GM23248 (cell line): ENCODE measurements around the gene RNPS1. TPM values are rescaled to one million over a fixed set of nuclear protein-coding genes. Genes with fewer than 3 reads are reported as not detected.

Experiments used
- DNase-seq: peaks from one replicate; pipeline ENCODE4 v3.0.0-alpha.2; 2015
- H2AFZ ChIP-seq: fragments of 200-600 bp; sonication (generic); 2 replicates; pipeline ENCODE4 v1.6.1; 2016; ENCODE audit warnings: antibody characterized with exemption
- H3F3A ChIP-seq: fragments of 200-600 bp; sonication (generic); 2 replicates; pipeline ENCODE4 v1.6.1; 2016; ENCODE audit warnings: mild to moderate bottlenecking, antibody characterized with exemption, mixed run types; ENCODE audit not compliant: insufficient read depth
- H3K27ac ChIP-seq: fragments of 200-600 bp; sonication (generic); 2 replicates; pipeline ENCODE4 v1.5.1; 2016; ENCODE audit warnings: mild to moderate bottlenecking
- H3K27me3 ChIP-seq: fragments of 200-600 bp; sonication (generic); replicated peaks from 2 replicates; pipeline ENCODE4 v1.6.1; 2016; ENCODE audit warnings: mild to moderate bottlenecking; ENCODE audit not compliant: insufficient read depth
- H3K36me3 ChIP-seq: fragments of 200-600 bp; sonication (generic); 2 replicates; pipeline ENCODE4 v1.6.1; 2016; ENCODE audit warnings: low read depth, mild to moderate bottlenecking
- H3K4me1 ChIP-seq: fragments of 200-600 bp; sonication (generic); 2 replicates; pipeline ENCODE4 v1.6.1; 2016; ENCODE audit warnings: mild to moderate bottlenecking; ENCODE audit not compliant: insufficient read depth
- H3K4me2 ChIP-seq: fragments of 200-600 bp; sonication (generic); one replicate; pipeline ENCODE4 v1.6.1; 2016; ENCODE audit warnings: mild to moderate bottlenecking; ENCODE audit not compliant: unreplicated experiment
- H3K4me3 ChIP-seq: fragments of 200-600 bp; sonication (generic); 2 replicates; pipeline ENCODE4 v1.5.1; 2016; ENCODE audit warnings: mild to moderate bottlenecking
- H3K79me2 ChIP-seq: fragments of 200-600 bp; sonication (generic); 2 replicates; pipeline ENCODE4 v1.6.1; 2016; ENCODE audit warnings: mild to moderate bottlenecking; ENCODE audit not compliant: insufficient read depth
- H3K9ac ChIP-seq: fragments of 200-600 bp; sonication (generic); 2 replicates; pipeline ENCODE4 v1.6.1; 2016; ENCODE audit warnings: mild to moderate bottlenecking
- H3K9me2 ChIP-seq: fragments of 200-600 bp; sonication (generic); 2 replicates; pipeline ENCODE4 v1.6.1; 2016; ENCODE audit warnings: mixed run types, mild to moderate bottlenecking, moderate library complexity; ENCODE audit not compliant: insufficient read depth
- H3K9me3 ChIP-seq: fragments of 200-600 bp; sonication (generic); one replicate; pipeline ENCODE4 v1.6.1; 2017; ENCODE audit warnings: low read depth
- H4K20me1 ChIP-seq: fragments of 200-600 bp; sonication (generic); 2 replicates; pipeline ENCODE4 v1.6.0; 2016; ENCODE audit not compliant: insufficient read depth
- EZH2 ChIP-seq: fragments of 200-600 bp; sonication (generic); IDR thresholded peaks from 2 replicates; pipeline ENCODE4 v1.6.1; 2018; ENCODE audit warnings: antibody characterized with exemption, mild to moderate bottlenecking; ENCODE audit not compliant: insufficient read depth, poor library complexity, severe bottlenecking
- EZH2phosphoT487 ChIP-seq: fragments of 200-600 bp; sonication (generic); IDR thresholded peaks from 2 replicates; pipeline ENCODE4 v1.6.1; 2018; ENCODE audit warnings: antibody characterized with exemption, moderate library complexity, mild to moderate bottlenecking, low read depth; ENCODE audit not compliant: insufficient read depth
- WGBS, 2 experiments: methylation state at CpG; one replicate each; pipeline ENCODE4 v1.1.6; 2015 to 2017; ENCODE audit warnings: low lambda C conversion rate in 2 of 2, low coverage in 1 of 2; ENCODE audit errors: missing lambda C conversion rate in 2 of 2; 5-methylcytosine and 5-hydroxymethylcytosine counted together
- in situ Hi-C: fragments of 300-500 bp; cut with MboI; formaldehyde crosslinking; loops from 2 replicates; pipeline ENCODE4 v1.15.0; 2020
- polyA plus RNA-seq: library from polyadenylated mRNA; unstranded; fragments of >200 nt; fragmentation: Nextera tagmentation; extraction: Ambion mirVana; gene quantifications from 2 replicates; pipeline ENCODE4 v1.2.1, GENCODE V29; 2016
- total RNA-seq: library from RNA; depleted of rRNA; stranded (reverse); fragments of >200 nt; shearing (Covaris generic); gene quantifications from 2 replicates; pipeline ENCODE4 v1.2.3, GENCODE V29; 2014

Gene RNPS1
- total and polyA plus RNA-seq, 2 experiments from 2014 or later, result 104 to 176 TPM

GRCh38 chr16:2295056-2295798 lies 27.3 kb upstream of the RNPS1 start:
- 74 to 79% methylated on average over 21 of the region's 21 CpGs for WGBS, 2 experiments
- H3K9ac ChIP-seq, result no peak overlapping the region

GRCh38 chr16:2292221-2292620 lies 24.3 kb upstream of the RNPS1 start:
- no peak overlapping the region for H3K27ac ChIP-seq
- H3K9me3 ChIP-seq, result no peaks in the 10 kb centered on the region
- no peak overlapping the region for H3K4me2 ChIP-seq
- H3K4me3 ChIP-seq, result no peak overlapping the region
- no peaks in the 10 kb centered on the region for H3K79me2 ChIP-seq
- no peak for DNase-seq
- in situ Hi-C loops, result loop anchor here (10.0 kb wide), 1 partner anchor 63 kb away; no protein-coding TSS in a partner anchor
- H3K4me1 ChIP-seq, result no peaks in the 10 kb centered on the region
- TF ChIP-seq EZH2 (no peak), EZH2phosphoT487 (no peak)
- H4K20me1 ChIP-seq, result no peaks in the 10 kb centered on the region
- H3K9me2 ChIP-seq, result no peaks in the 10 kb centered on the region
- WGBS, 2 experiments, result 76 to 79% methylated on average over 9 of the region's 9 CpGs
- no peak overlapping the region for H3K9ac ChIP-seq
- no peaks in the 10 kb centered on the region for H3K27me3 ChIP-seq
- no peaks in the 10 kb centered on the region for H3F3A ChIP-seq
- H3K36me3 ChIP-seq, result no peaks in the 10 kb centered on the region
- H2AFZ ChIP-seq, result no peak overlapping the region

More at GRCh38 chr16:2295056-2295798, 27.3 kb upstream of the RNPS1 start:
- no peaks in the 10 kb centered on the region for H3K9me2 ChIP-seq
- no peaks in the 10 kb centered on the region for H3K9me3 ChIP-seq
- H3K4me1 ChIP-seq, result no peaks in the 10 kb centered on the region
- no peak overlapping the region for H3K4me3 ChIP-seq
- in situ Hi-C loops, result loop anchor here (10.0 kb wide), 1 partner anchor 60 kb away; no protein-coding TSS in a partner anchor
- DNase-seq, result no peak
- no peaks in the 10 kb centered on the region for H3K27me3 ChIP-seq
- TF ChIP-seq EZH2 (no peak), EZH2phosphoT487 (no peak)
- H3F3A ChIP-seq, result no peaks in the 10 kb centered on the region
- H3K27ac ChIP-seq, result no peak overlapping the region
- no peaks in the 10 kb centered on the region for H3K79me2 ChIP-seq
- H3K4me2 ChIP-seq, result no peak overlapping the region
- no peaks in the 10 kb centered on the region for H3K36me3 ChIP-seq
- no peak overlapping the region for H2AFZ ChIP-seq
- H4K20me1 ChIP-seq, result no peaks in the 10 kb centered on the region

- Histone ChIP-seq H4K20me1 (no peaks in the 10 kb centered on the region), H3K4me3 (no peak overlapping the region), H3K9me3 (no peaks in the 10 kb centered on the region), H3K9me2 (no peaks in the 10 kb centered on the region), H3K27ac (no peak overlapping the region), H3K36me3 (no peaks in the 10 kb centered on the region), H3K4me2 (no peak overlapping the region), H3K79me2 (no peaks in the 10 kb centered on the region), H3K9ac (no peak overlapping the region), H3K27me3 (no peaks in the 10 kb centered on the region), H3K4me1 (no peaks in the 10 kb centered on the region), H3F3A (no peaks in the 10 kb centered on the region), H2AFZ (no peak overlapping the region)
- DNase-seq, result no peak
- in situ Hi-C loops, result no loop called here
- TF ChIP-seq EZH2 (no peak), EZH2phosphoT487 (no peak)
- WGBS, 2 experiments, result 86 to 90% methylated on average over 16 to 23 of the region's 23 CpGs
Measured at GRCh38 chr16:2289282-2289681, 21.4 kb upstream of the RNPS1 start.

- no peak overlapping the region for H3K9ac ChIP-seq
- H3K36me3 ChIP-seq, result no peaks in the 10 kb centered on the region
- no peak overlapping the region for H3K27ac ChIP-seq
- no peak for TF ChIP-seq EZH2phosphoT487
- TF ChIP-seq EZH2, result no peak
- H3K4me2 ChIP-seq, result no peak overlapping the region
- H3K9me3 ChIP-seq, result no peaks in the 10 kb centered on the region
- H3K9me2 ChIP-seq, result no peaks in the 10 kb centered on the region
- H3K27me3 ChIP-seq, result no peaks in the 10 kb centered on the region
- no peaks in the 10 kb centered on the region for H3K79me2 ChIP-seq
- DNase-seq, result no peak
- H3F3A ChIP-seq, result no peaks in the 10 kb centered on the region
- WGBS, 2 experiments, result 73% methylated on average over 8 of the region's 8 CpGs
- no peaks in the 10 kb centered on the region for H3K4me1 ChIP-seq
- no peak overlapping the region for H3K4me3 ChIP-seq
- in situ Hi-C loops, result no loop called here
- no peaks in the 10 kb centered on the region for H4K20me1 ChIP-seq
- no peak overlapping the region for H2AFZ ChIP-seq
Measured at GRCh38 chr16:2288726-2289125, 20.8 kb upstream of the RNPS1 start.
